SK-N-SH treated with all-trans-retinoic acid at 6 μM for 48 hours (cell line): ENCODE data around the gene PBX3.

Experiments
- ATAC-seq: fragments of 200-7000 bp; cut with Tn5 transposase; 3 replicates; pipeline ENCODE4 v1.9.1; 2020; ENCODE audit warnings: mild to moderate bottlenecking, moderate library complexity
- ARNTL ChIP-seq: fragments of 450-650 bp; formaldehyde crosslinking; IDR thresholded peaks from 2 replicates; pipeline ENCODE4 v1.5.0; 2020; ENCODE audit warnings: low read depth, mild to moderate bottlenecking, moderate library complexity, borderline replicate concordance
- BACH2 ChIP-seq: fragments of 250-450 bp; sonication (Bioruptor Pico); IDR thresholded peaks from 2 replicates; pipeline ENCODE4 v1.9.0; 2021; ENCODE audit warnings: mild to moderate bottlenecking, borderline replicate concordance
- CSDC2 ChIP-seq: fragments of 250-450 bp; sonication (Bioruptor Pico); IDR thresholded peaks from 2 replicates; pipeline ENCODE4 v1.5.0; 2020; ENCODE audit warnings: mild to moderate bottlenecking, moderate library complexity
- ESRRG ChIP-seq: fragments of 250-450 bp; sonication (Bioruptor Pico); IDR thresholded peaks from 2 replicates; pipeline ENCODE4 v1.6.1; 2021; ENCODE audit warnings: mild to moderate bottlenecking
- GLIS3 ChIP-seq: fragments of 250-450 bp; sonication (Bioruptor Pico); IDR thresholded peaks from 2 replicates; pipeline ENCODE4 v1.5.0; 2020; ENCODE audit warnings: mild to moderate bottlenecking, moderate library complexity
- ISL1 ChIP-seq: fragments of 250-450 bp; sonication (Bioruptor Pico); IDR thresholded peaks from 2 replicates; pipeline ENCODE4 v2.1.2; 2022; ENCODE audit warnings: mild to moderate bottlenecking, moderate library complexity
- OSR1 ChIP-seq: fragments of 250-450 bp; sonication (Bioruptor Pico); IDR thresholded peaks from 2 replicates; pipeline ENCODE4 v1.8.0; 2022; ENCODE audit warnings: moderate library complexity, mild to moderate bottlenecking, inconsistent platforms
- PATZ1 ChIP-seq: fragments of 250-450 bp; sonication (Bioruptor Pico); IDR thresholded peaks from 2 replicates; pipeline ENCODE4 v1.8.0; 2020; ENCODE audit warnings: mild to moderate bottlenecking, moderate library complexity, borderline replicate concordance
- POU6F1 ChIP-seq: fragments of 250-450 bp; sonication (Bioruptor Pico); IDR thresholded peaks from 2 replicates; pipeline ENCODE4 v1.8.0; 2021; ENCODE audit warnings: low read depth, mild to moderate bottlenecking, moderate library complexity, borderline replicate concordance
- PPARA ChIP-seq: fragments of 250-450 bp; sonication (Bioruptor Pico); IDR thresholded peaks from 2 replicates; pipeline ENCODE4 v1.5.0; 2020; ENCODE audit warnings: mild to moderate bottlenecking, borderline replicate concordance
- RARB ChIP-seq: fragments of 250-450 bp; sonication (Bioruptor Pico); IDR thresholded peaks from 2 replicates; pipeline ENCODE4 v1.8.0; 2021; ENCODE audit warnings: mild to moderate bottlenecking, moderate library complexity
- SNAI2 ChIP-seq: fragments of 250-450 bp; sonication (Bioruptor Pico); IDR thresholded peaks from 2 replicates; pipeline ENCODE4 v1.5.0; 2020; ENCODE audit warnings: mild to moderate bottlenecking, moderate library complexity
- TCF4 ChIP-seq: fragments of 250-450 bp; sonication (Bioruptor Pico); IDR thresholded peaks from 2 replicates; pipeline ENCODE4 v1.8.0; 2021; ENCODE audit warnings: mild to moderate bottlenecking, moderate library complexity, borderline replicate concordance
- TOX ChIP-seq: fragments of 250-450 bp; sonication (Bioruptor Pico); IDR thresholded peaks from 2 replicates; pipeline ENCODE4 v1.8.0; 2021; ENCODE audit warnings: mild to moderate bottlenecking, moderate library complexity, borderline replicate concordance
- TSHZ2 ChIP-seq: fragments of 250-450 bp; sonication (Bioruptor Pico); IDR thresholded peaks from 2 replicates; pipeline ENCODE4 v1.5.0; 2020; ENCODE audit warnings: mild to moderate bottlenecking, moderate library complexity
- ZC3H10 ChIP-seq: fragments of 250-450 bp; sonication (Bioruptor Pico); IDR thresholded peaks from 2 replicates; pipeline ENCODE4 v1.5.1; 2021; ENCODE audit warnings: mild to moderate bottlenecking, moderate library complexity
- ZFP3 ChIP-seq: fragments of 250-450 bp; sonication (Bioruptor Pico); IDR thresholded peaks from 2 replicates; pipeline ENCODE4 v1.5.0; 2020; ENCODE audit warnings: mild to moderate bottlenecking, moderate library complexity
- ZFP30 ChIP-seq: fragments of 450-650 bp; formaldehyde crosslinking; IDR thresholded peaks from 2 replicates; pipeline ENCODE4 v1.5.0; 2022; ENCODE audit warnings: mild to moderate bottlenecking, moderate library complexity
- ZNF565 ChIP-seq: fragments of 450-650 bp; formaldehyde crosslinking; conservative IDR thresholded peaks from 2 replicates; pipeline ENCODE4 v1.5.0; 2020; ENCODE audit warnings: low read depth, mild to moderate bottlenecking, moderate library complexity
- ZNF70 ChIP-seq: fragments of 450-650 bp; formaldehyde crosslinking; IDR thresholded peaks from 2 replicates; pipeline ENCODE4 v1.5.0; 2020; ENCODE audit warnings: mild to moderate bottlenecking, moderate library complexity
- ZNF8 ChIP-seq: fragments of 450-650 bp; formaldehyde crosslinking; IDR thresholded peaks from 2 replicates; pipeline ENCODE4 v1.5.0; 2020; ENCODE audit warnings: mild to moderate bottlenecking, moderate library complexity
- TF ChIP-seq, protein P1 (sequence below): fragments of 250-450 bp; sonication (Bioruptor Pico); IDR thresholded peaks from 2 replicates; pipeline ENCODE4 v1.5.1; 2021; ENCODE audit warnings: mild to moderate bottlenecking, moderate library complexity
- TF ChIP-seq, protein P2 (sequence below): fragments of 250-450 bp; sonication (Bioruptor Pico); IDR thresholded peaks from 2 replicates; pipeline ENCODE4 v1.5.1; 2020; ENCODE audit warnings: low read depth, mild to moderate bottlenecking, moderate library complexity

PBX3 gene

GRCh38 chr9:125707472-125707804 lies 39.7 kb upstream of the PBX3 start:
- TF ChIP-seq SNAI2 (no peak), ZFP3 (no peak), ZNF565 (CRISPR knock-in tag) (no peak), PPARA (CRISPR knock-in tag) (no peak), ESRRG (CRISPR knock-in tag) (no peak), CSDC2 (no peak), POU6F1 (CRISPR knock-in tag) (no peak), ZNF8 (CRISPR knock-in tag) (no peak), ARNTL (no peak), TOX (CRISPR knock-in tag) (no peak), GLIS3 (CRISPR knock-in tag) (no peak), RARB (CRISPR knock-in tag) (no peak), ISL1 (CRISPR knock-in tag) (no peak), PATZ1 (CRISPR knock-in tag) (no peak), OSR1 (CRISPR knock-in tag) (no peak), TSHZ2 (CRISPR knock-in tag) (no peak)
- TF ChIP-seq, protein P1, sequence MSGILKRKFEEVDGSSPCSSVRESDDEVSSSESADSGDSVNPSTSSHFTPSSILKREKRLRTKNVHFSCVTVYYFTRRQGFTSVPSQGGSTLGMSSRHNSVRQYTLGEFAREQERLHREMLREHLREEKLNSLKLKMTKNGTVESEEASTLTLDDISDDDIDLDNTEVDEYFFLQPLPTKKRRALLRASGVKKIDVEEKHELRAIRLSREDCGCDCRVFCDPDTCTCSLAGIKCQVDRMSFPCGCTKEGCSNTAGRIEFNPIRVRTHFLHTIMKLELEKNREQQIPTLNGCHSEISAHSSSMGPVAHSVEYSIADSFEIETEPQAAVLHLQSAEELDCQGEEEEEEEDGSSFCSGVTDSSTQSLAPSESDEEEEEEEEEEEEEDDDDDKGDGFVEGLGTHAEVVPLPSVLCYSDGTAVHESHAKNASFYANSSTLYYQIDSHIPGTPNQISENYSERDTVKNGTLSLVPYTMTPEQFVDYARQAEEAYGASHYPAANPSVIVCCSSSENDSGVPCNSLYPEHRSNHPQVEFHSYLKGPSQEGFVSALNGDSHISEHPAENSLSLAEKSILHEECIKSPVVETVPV (CRISPR knock-in tag), result no peak
- TF ChIP-seq, protein P2, sequence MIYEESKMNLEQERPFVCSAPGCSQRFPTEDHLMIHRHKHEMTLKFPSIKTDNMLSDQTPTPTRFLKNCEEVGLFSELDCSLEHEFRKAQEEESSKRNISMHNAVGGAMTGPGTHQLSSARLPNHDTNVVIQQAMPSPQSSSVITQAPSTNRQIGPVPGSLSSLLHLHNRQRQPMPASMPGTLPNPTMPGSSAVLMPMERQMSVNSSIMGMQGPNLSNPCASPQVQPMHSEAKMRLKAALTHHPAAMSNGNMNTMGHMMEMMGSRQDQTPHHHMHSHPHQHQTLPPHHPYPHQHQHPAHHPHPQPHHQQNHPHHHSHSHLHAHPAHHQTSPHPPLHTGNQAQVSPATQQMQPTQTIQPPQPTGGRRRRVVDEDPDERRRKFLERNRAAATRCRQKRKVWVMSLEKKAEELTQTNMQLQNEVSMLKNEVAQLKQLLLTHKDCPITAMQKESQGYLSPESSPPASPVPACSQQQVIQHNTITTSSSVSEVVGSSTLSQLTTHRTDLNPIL (CRISPR knock-in tag), result no peak
- peak; percentile 16 for ATAC-seq

DNA sequence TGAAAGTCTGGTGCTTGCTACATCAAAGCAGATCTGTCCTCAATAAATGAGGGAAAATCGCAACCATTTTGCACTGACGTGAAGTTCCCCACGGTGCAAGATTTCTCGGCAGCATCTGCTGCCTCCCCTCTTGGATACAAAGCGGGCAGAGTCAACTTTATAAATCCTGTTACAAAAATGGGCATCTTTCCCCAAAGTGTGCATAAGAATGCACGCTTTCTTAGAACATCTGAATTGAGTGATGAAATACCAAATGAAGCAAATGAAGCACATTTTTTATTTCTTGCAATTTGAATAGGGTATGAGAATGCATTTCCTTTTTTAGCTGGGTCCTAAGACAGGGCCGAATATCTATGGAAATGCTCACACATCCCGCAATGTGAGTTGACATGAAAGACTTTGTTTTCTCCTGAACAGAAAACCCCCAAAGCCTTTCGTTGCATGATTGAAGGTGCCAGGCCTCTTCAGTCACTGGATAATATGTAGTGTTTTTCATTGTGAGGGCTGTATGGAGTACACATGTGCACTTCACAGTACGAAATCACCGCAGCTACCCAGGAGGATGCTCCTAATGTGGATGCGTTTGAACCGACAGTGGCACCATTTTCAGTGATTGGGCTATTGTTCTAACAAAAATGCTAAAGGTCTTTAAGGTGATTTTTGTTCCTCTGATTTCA lies 20.6 kb upstream of the PBX3 start:
- TF ChIP-seq SNAI2 (no peak), RARB (CRISPR knock-in tag) (no peak), ISL1 (CRISPR knock-in tag) (no peak), BACH2 (CRISPR knock-in tag) (no peak), ZC3H10 (CRISPR knock-in tag) (no peak)
- TF ChIP-seq, all 23 proteins: peak for 0

GRCh38 chr9:125730168-125730567 lies 17.0 kb upstream of the PBX3 start:
- no peak for ATAC-seq
- TF ChIP-seq, protein P1 (CRISPR knock-in tag), result no peak
- no peak for TF ChIP-seq GLIS3 (CRISPR knock-in tag)
- TF ChIP-seq, protein P2 (CRISPR knock-in tag), result no peak
- no peak for TF ChIP-seq ZNF8 (CRISPR knock-in tag)
- no peak for TF ChIP-seq ZC3H10 (CRISPR knock-in tag)
- TF ChIP-seq SNAI2, result no peak
- TF ChIP-seq ZNF70 (CRISPR knock-in tag), result no peak
- no peak for TF ChIP-seq ISL1 (CRISPR knock-in tag)
- no peak for TF ChIP-seq CSDC2
- TF ChIP-seq TCF4 (CRISPR knock-in tag), result no peak
- no peak for TF ChIP-seq PATZ1 (CRISPR knock-in tag)
- TF ChIP-seq ZFP30 (CRISPR knock-in tag), result no peak
- TF ChIP-seq RARB (CRISPR knock-in tag), result no peak
- TF ChIP-seq BACH2 (CRISPR knock-in tag), result no peak

More for the DNA sequence above, 20.6 kb upstream of the PBX3 start:
- ATAC-seq, result no peak
